LNCaP clone FGC (cell line): ENCODE results near the gene CNFN.

Experiments
- DNase-seq: peaks from one replicate; pipeline ENCODE4 v3.0.0-alpha.2; 2011; ENCODE audit warnings: low read depth
- H3K4me3 ChIP-seq: 2 replicates; pipeline ENCODE4 v1.5.1; 2011; ENCODE audit warnings: mild to moderate bottlenecking, low read depth, low read length, control low read depth
- CTCF ChIP-seq: IDR thresholded peaks from 2 replicates; pipeline ENCODE4 v1.5.1; 2012; ENCODE audit warnings: mild to moderate bottlenecking; ENCODE audit not compliant: control insufficient read depth, insufficient read depth; ENCODE audit errors: extremely low read depth

Gene CNFN

GRCh38 chr19:42389899-42390298 is at the start of gene CNFN:
TSS of gene CNFN (minus strand) at chr19:42390297. CDS start at chr19:42389037, 1,260 bp downstream.
- no peak for DNase-seq
- no peak within 1 kb of the TSS for H3K4me3 ChIP-seq
- TF ChIP-seq CTCF, result no peak

- no peak for DNase-seq
- no peak overlapping the region for H3K4me3 ChIP-seq
- no peak for TF ChIP-seq CTCF
These were observed 45.9 kb upstream of the CNFN start for GRCh38 chr19:42436006-42436405.

GRCh38 chr19:42435316-42435715 is 45.2 kb upstream of the CNFN start:
- no peak for DNase-seq
- H3K4me3 ChIP-seq, result no peak overlapping the region
- no peak for TF ChIP-seq CTCF

- DNase-seq, result no peak
- H3K4me3 ChIP-seq, result no peak overlapping the region
- TF ChIP-seq CTCF, result peak; percentile 52
These were observed 43.6 kb upstream of the CNFN start for GRCh38 chr19:42433503-42434260.

GRCh38 chr19:42431486-42431885 is 41.4 kb upstream of the CNFN start:
- no peak for TF ChIP-seq CTCF
- H3K4me3 ChIP-seq, result no peak overlapping the region
- DNase-seq, result no peak

GRCh38 chr19:42428676-42429075 is 38.6 kb upstream of the CNFN start:
- no peak for TF ChIP-seq CTCF
- H3K4me3 ChIP-seq, result no peak overlapping the region
- no peak for DNase-seq

GRCh38 chr19:42427313-42427712 is 37.2 kb upstream of the CNFN start, which contains the start of gene LIPE:
TSS of gene LIPE (minus strand) at chr19:42427388. CDS start at chr19:42427149, 239 bp downstream.
- TF ChIP-seq CTCF, result no peak
- H3K4me3 ChIP-seq, result no peak within 1 kb of the TSS
- no peak for DNase-seq
